Measurements from ENCODE around the gene GRM8.
"Not testable (repeated sequence)": the region's sequence is repeated elsewhere in the genome, so short reads cannot be mapped to it uniquely, and the experiment has no call there.

GRM8 gene

DNA sequence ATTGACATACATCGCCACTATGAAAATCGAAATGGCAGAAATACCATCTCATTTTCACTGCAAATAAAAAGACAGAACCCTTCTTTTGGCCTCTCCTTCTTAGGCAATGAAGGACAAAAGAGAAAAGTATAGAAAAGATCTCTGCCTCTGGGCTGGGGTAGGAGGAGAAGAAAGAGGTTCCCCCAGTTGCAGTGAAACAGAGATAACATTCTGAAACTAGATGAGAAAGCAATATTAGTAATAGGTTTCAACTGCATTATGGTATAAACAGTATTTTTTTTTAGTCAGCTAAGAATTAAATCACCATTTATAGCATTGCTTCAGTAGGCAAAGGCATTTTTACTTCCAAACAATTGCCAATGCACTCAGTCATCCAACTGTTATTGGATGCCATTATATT, 347.5 kb downstream of the GRM8 start:
- DNase-seq: not testable (repeated sequence)

- not testable (repeated sequence) for DNase-seq
These were observed 351.5 kb downstream of the GRM8 start for GRCh38 chr7:126901041-126901765.

- DNase-seq: not testable (repeated sequence)
These were observed 364.8 kb downstream of the GRM8 start for GRCh38 chr7:126887980-126888379.

DNA sequence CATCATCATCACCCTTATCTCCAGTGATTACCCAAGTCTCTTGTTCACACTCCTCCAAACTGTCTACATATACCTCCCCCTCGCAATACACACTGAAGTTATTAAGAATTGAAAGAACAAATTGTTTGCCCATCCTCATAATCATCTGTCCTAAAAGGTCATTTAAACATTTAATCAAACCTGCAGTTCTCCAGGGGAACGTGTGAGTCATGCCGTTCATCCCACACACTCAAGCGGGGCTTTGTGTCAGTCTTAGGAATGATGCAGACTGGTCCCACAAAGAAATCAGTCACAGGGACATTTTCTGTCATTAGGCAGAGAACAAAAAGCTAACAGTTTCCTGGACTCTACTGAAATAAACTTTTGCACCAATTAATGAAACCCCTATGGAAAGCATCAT, 365.2 kb downstream of the GRM8 start:
- not testable (repeated sequence) for DNase-seq

GRCh38 chr7:126882730-126883129, 370.0 kb downstream of the GRM8 start:
- DNase-seq: not testable (repeated sequence)

GRCh38 chr7:126881908-126882307, 370.8 kb downstream of the GRM8 start:
- DNase-seq: not testable (repeated sequence)

GRCh38 chr7:126881315-126881714, 371.4 kb downstream of the GRM8 start:
- no peak for DNase-seq

DNA sequence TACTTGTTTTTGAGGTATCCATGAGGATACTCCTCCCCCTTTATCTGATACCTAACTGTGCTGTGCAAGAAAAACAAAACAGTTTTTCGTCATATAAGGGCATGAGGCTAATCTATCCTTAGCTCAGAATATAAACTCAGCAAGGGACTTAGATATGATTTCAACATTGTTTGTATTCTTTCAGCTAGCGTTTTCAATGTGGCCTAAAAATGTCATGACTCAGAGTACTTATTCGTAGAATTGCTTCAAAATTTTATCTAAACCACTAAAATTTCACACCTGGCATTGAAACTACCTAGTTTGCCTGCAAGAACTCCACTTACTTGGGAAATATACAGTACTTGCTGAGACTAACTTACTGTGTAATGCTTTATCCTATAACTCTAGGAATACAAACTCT, 376.2 kb downstream of the GRM8 start:
- not testable (repeated sequence) for DNase-seq

GRCh38 chr7:126856691-126857291, 395.9 kb downstream of the GRM8 start:
- DNase-seq: peak; percentile 42

DNA sequence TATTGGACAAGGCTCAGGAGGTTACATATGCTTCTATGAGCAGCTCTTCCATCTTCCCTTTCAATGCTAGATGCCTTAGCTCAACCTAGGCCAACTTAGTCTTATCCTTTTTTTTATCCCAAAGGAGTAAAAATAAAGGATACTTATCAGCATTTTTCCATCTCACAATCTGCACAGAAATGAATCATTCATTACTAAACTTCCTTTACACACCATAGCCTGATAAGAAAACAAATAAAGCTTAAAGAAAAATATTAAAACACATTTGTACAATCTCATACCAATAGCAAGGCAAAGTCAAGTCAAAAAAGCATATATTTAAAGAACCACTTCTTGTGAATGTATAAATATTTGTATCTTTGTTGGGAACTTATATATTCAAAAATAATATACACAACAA, 407.4 kb downstream of the GRM8 start:
- no peak for DNase-seq

GRCh38 chr7:126843883-126844282, 408.9 kb downstream of the GRM8 start:
- no peak for DNase-seq

DNA sequence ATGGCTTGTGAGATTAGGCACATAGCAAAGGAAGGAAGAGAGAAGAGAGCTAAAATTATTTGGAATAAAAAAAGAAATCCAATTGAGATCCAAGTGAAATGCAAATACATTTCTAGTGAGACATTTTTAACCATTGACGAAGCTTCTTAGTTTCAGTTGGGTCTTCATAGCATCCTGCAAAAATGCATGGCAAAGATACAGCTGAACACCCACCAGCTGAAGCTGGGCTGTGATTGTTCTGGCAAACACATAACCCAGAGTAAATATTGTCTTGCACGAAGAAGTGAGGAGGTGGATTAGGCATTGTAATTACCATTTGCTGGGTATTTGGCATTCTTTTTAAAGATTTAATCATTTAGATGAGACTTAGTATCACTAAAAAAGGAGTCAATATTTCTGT, 409.4 kb downstream of the GRM8 start:
- DNase-seq: no peak

DNA sequence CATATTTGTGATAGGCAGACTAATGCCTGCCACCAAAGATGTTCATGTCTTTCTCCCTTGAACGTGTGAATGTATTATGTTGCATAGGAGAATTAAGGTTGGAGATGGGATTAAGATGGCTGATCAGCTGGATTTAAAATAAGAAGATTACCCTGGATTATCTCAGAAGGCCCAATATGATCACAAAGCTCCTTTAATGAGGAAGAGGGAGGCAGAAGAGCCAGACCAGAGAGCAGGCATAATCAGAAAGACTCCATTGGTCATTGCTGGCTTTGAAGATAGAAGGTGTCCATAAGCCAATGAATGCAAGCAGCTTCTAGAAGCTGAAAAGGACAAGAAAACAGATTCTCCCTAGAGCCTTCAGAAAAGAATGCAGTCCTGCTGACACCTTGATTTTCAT, 410.3 kb downstream of the GRM8 start:
- DNase-seq: no peak

DNA sequence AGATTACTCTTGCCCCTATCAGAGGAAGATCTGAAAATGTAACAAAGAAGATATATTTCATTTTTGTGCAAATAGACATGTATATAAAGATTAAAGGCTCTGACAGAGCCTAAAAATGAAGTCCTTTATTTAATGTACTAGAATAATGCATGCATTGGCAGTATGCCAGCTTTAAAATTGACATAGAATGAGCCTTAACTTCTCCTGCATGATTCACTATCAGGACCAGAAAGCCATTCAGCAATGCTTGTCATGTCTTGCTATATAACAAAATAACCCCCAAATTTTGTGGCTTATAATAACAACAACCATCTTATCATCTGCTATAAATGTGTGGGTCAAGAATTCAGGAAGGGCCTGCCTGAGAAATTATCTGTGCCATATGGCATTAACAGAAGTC, 411.9 kb downstream of the GRM8 start:
- DNase-seq: no peak

DNA sequence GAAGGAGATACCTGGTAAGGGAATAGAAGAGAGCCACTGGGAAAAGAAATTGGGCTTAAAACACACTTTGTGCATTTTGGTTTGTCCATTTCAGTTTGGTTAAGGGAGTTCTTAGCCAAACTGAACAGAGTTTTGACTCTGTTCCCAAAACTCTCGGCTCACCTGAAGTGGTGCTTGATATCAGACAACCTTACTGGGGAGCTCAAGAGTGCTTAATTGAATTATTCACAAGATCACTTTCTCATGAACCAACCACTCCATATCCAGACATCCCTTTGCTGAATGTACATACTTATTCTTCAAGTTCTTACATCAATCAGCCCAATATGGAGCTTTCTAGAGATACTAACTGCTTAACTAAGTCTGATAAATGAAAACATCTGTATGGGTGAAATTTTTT, 413.1 kb downstream of the GRM8 start:
- no peak for DNase-seq

DNA sequence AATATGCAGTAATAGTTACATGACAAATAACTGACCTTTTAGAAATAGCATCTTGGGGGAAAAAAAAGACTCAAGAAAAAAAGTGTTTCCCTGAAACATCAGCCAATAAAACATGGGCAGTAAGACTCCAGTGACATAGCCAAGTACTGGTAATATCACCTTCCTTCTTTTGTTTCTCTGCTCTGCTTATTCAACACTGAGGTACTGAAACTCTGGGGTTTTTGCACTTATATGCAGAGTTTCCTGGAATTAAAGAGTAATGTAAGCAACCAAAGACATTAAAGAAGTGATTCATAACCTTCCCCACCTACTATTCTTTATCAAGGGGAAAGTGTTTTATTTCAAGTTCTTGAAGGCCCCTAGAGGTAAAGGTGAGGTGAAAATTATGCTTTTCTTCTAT, 414.5 kb downstream of the GRM8 start:
- DNase-seq: no peak

GRCh38 chr7:126831241-126831640, 421.5 kb downstream of the GRM8 start:
- DNase-seq: not testable (repeated sequence)

DNA sequence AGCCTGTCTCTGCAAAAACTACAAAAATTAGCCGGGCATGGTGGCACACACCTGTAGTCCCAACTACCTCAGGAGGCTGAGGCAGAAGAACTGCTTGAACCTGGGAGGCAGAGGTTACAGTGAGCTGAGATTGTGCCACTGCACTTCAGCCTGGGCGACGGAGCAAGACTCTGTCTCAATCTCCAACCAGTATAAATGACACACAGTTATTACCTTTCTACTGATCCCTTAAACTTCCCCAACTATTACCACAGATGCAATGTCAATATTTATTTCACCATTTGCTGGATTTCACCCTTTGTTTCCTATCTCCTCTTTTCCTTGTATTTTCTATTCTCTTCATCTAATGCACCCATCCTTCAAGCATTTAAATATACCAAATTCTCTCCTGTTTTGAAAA, 431.8 kb downstream of the GRM8 start:
- DNase-seq: no peak

DNA sequence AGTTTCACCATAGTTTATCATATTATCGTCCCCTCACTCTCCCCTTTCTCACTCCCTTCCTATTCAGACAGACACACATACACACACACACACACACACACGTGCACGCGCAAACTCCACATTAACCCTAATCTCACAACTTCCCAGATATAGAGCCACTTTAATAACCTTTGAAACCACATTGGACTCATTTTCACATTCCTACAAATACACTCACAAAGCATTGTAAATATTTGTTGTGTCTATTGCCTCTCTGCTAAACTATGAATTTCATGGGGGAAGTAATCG, 433.6 kb downstream of the GRM8 start:
- DNase-seq: no peak

DNA sequence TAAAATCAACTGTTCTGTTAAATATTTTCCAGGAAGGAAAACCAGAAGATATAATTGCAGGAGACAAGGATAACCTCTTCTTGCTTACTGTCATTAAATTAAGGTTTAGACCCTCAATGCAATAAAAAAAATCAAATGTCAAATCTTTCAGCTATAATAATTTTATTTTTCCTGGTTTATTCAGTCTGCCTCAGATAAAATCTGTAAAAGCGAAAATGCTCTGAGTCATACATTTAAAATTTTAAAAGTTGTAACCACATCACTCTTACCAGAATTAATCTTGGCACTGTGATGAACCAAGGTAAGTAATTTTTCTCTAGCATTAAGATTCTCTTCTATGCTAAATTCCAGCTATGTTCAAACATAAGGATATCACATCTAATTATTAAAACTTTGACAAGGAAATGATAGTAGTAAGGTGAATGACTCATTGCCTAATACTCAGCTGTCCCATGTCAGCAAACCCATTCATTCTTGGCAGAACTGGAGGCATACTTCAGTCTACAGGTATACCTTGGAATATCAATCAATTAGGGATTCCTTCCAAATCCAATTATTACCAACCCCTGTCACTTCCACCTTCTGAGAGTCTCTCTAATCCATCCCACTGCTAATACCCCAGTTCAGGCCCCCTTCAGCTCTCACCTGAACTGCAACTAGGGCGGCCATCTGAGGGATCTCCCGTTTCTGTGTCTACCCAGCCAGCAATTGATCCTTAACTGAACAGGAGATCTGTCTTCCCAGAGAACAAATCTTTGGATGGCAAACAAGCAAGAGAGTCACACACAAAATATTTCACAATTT, 434.1 kb downstream of the GRM8 start:
- DNase-seq: no peak

DNA sequence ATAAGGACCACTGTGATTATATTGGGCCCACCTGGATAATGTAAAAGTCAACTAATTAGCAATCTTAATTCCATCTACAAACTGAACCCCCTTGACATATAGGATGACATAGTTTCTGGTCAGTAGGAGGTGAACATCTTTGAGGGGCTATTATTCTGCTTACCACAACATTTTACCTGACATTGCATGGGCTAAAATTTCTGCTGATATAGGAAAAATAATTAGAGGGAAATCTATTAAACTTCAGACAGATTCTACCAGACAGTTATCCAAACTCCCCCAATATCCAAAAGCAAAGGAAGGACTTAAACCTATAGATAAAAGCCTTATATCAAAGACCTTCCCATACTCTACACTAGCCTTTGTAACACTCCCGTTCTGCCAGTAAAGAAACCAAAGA, 443.6 kb downstream of the GRM8 start:
- no peak for DNase-seq

- DNase-seq: no peak
These were observed 446.1 kb downstream of the GRM8 start for GRCh38 chr7:126806614-126807013.

GRCh38 chr7:126805351-126805750, 447.4 kb downstream of the GRM8 start:
- no peak for DNase-seq

DNA sequence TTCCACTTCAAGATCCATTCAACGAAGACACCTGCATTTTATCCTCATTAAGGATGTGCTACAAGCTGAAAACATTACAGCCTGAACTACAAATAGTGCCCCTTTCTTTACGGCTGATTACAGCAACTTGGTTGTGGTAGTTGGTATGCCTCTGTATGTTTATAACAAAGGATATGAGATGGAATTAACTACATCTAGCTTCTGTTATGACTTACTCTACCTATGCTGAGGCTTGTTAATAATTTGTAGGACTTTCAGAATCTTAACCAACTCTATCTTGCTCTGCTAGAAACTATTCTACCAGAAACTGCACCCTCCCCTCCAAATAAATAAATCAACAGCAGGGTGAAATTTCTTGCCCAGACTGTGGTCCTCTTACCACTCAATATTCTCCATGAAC, 448.1 kb downstream of the GRM8 start:
- no peak for DNase-seq

Measured in hematopoietic multipotent progenitor cell treated with erythropoietin and hydrocortisone succinate and interleukin-3 and kit ligand, for 6 days (in vitro differentiated cells).